ENCODE results near the gene CTNND2. TPM values are rescaled to one million over a fixed set of nuclear protein-coding genes. Genes with fewer than 3 reads are reported as not detected.

CTNND2 gene
- total RNA-seq, 1 donor from 2014 or later = not detected

DNA sequence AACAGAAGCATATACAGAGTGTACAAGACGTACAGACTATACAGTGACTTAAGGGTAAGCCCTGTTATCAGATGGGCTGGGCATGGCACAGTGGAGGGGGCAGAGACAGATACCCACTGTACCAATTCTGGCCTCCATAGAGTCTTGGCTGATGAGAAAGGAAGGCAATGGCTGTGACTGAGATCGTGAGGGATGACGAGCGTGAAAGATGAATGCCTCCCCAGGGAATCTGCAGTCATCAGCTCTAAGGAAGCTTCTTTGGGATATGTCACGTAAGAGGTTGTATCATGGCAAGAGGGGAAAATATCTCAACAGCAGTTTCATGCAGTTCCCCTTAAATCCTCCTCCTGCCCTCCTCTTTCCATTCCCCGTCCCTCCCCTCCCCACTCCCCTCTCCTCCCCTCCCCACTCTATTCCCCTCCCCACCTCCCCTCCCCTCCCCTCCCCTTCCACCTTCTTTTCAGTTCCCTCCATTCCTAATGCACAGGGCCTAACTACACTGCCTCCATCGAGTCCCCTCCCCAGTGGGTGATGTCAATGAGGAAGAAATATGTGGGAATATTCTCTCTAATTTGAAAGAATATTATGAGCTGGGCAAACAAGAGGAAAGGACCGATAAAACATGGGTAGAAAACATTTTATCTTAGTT lies 916.8 kb downstream of the CTNND2 start:
- no peaks in the 10 kb centered on the region for H3K27me3 Mint-ChIP-seq (ENCODE audit: low read depth)
- no peaks in the 10 kb centered on the region for H3K36me3 Mint-ChIP-seq (ENCODE audit: low read depth)
- DNase-seq (ENCODE audit: low spot score) = no peak
- H3K4me3 Mint-ChIP-seq (ENCODE audit: low read depth) = no peak overlapping the region
- intact Hi-C loops (cut with micrococcal nuclease) = no loop called here
- no peak overlapping the region for H3K27ac Mint-ChIP-seq
- no peaks in the 10 kb centered on the region for H3K9me3 Mint-ChIP-seq
- H3K4me1 Mint-ChIP-seq (ENCODE audit: low read depth) = peaks cover 6% of the 10 kb centered on the region

DNA sequence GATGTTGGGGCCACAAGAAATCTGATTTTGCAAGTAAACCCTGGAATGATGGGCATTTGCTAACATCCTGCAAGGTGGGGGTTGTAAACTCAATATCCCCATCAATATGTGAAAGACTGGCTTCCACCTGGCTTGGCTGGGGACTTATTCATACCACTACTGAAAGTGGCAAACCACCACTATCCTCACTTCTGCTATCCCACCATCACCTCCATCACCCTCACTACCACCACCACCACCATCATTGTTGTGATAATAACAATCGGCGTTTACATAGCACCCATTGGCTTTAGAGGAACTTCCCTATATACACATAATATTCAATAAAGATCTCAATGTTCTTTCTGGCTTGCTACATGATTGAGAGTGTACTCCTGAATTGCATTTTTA lies 918.5 kb downstream of the CTNND2 start:
- no peaks in the 10 kb centered on the region for H3K9me3 Mint-ChIP-seq
- intact Hi-C loops (cut with micrococcal nuclease) = no loop called here
- H3K4me3 Mint-ChIP-seq (ENCODE audit: low read depth) = no peak overlapping the region
- peaks cover 6% of the 10 kb centered on the region for H3K4me1 Mint-ChIP-seq (ENCODE audit: low read depth)
- H3K27ac Mint-ChIP-seq = no peak overlapping the region
- no peaks in the 10 kb centered on the region for H3K27me3 Mint-ChIP-seq (ENCODE audit: low read depth)
- H3K36me3 Mint-ChIP-seq (ENCODE audit: low read depth) = no peaks in the 10 kb centered on the region
- no peak for DNase-seq (ENCODE audit: low spot score)

DNA sequence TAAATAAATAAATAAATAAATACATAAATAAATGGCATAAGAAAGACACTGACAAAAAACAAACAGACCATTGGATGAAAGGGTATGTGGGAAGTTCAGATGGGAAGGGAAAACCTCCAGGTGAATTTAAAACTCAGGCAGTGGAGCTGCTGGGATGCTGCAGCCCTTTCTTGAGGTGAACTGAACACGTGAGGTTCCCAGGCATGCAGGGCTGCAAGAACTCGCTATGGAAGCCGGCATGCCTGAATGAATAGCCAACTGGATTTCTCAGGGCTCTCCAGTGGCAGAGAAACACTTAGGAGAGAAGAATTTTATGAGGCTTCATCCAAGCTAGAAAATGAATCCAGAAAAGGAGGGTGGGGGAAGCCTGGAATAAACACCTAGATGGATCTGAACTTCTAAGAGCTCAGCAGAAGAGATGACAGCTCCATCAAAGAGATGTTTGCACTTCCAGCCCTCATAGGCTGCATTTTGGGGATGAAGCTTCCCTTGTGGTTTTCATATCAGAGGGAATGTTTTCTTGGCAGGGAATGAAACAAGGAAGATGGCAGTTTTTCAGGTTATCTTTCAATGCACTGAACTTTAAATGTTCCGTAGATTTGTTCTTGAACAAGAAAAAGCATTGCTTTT lies 919.0 kb downstream of the CTNND2 start:
- intact Hi-C loops (cut with micrococcal nuclease) = no loop called here
- Mint-ChIP-seq H3K4me3 (ENCODE audit: low read depth) (no peak overlapping the region), H3K9me3 (no peaks in the 10 kb centered on the region), H3K27ac (no peak overlapping the region), H3K27me3 (ENCODE audit: low read depth) (no peaks in the 10 kb centered on the region), H3K36me3 (ENCODE audit: low read depth) (no peaks in the 10 kb centered on the region), H3K4me1 (ENCODE audit: low read depth) (peaks cover 6% of the 10 kb centered on the region)
- DNase-seq (ENCODE audit: low spot score) = no peak

DNA sequence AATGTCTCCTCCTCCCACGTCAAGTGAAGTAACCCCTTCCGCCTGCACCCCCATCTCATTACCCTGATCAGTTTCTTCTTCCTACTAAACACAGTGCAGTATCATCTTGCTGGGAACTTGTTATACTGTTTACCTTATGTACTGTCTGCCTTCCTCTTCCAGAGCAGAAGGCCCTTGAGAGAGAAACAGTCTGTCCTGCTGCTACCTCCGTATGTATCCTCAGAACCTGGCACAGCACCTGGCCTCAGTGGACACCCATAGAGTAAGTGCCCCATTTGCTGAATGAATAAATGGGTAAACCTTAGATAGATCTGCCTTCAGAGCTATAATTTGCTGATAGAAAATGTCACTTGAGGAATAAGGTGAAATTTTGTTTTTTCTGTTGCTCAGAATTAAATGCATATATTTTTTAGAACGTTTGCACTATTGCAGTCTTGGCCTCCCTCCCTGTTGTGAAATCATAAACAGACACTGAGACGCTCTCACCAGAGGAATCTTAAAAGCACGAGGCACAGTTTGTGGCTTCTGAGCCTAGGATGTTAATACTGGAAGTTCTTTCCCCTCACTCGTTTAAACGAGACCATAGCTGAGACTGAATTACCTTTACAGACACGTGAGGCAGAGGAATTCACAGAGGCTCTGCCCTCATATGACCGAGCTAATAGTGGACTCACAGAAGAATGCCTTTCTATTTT lies 920.1 kb downstream of the CTNND2 start:
- H3K36me3 Mint-ChIP-seq (ENCODE audit: low read depth) = no peaks in the 10 kb centered on the region
- no peak overlapping the region for H3K27ac Mint-ChIP-seq
- H3K9me3 Mint-ChIP-seq = no peaks in the 10 kb centered on the region
- H3K27me3 Mint-ChIP-seq (ENCODE audit: low read depth) = no peaks in the 10 kb centered on the region
- no peak for DNase-seq (ENCODE audit: low spot score)
- H3K4me3 Mint-ChIP-seq (ENCODE audit: low read depth) = no peak overlapping the region
- peaks cover 6% of the 10 kb centered on the region for H3K4me1 Mint-ChIP-seq (ENCODE audit: low read depth)
- intact Hi-C loops (cut with micrococcal nuclease) = no loop called here

DNA sequence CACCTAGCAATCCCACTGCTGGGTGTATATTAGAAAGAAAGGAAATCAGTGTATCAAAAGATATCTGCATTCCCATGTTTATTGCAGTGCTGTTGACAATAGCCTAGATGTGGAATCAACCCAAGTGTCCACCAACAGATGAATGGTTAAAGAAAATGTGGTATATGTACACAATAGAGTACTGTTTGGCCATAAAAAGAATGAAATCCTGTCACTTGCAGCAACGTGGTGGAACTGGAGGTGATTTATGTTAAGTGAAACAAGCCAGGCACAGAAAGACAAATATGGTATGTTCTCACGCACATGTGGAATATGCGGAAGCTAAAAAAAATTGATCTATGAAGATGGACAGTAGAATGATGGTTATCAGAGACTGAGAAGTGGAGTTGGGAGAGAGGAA lies 921.6 kb downstream of the CTNND2 start:
- intact Hi-C loops (cut with micrococcal nuclease) = no loop called here
- no peak for DNase-seq (ENCODE audit: low spot score)
- no peak overlapping the region for H3K27ac Mint-ChIP-seq
- no peak overlapping the region for H3K4me3 Mint-ChIP-seq (ENCODE audit: low read depth)
- no peaks in the 10 kb centered on the region for H3K9me3 Mint-ChIP-seq
- no peaks in the 10 kb centered on the region for H3K27me3 Mint-ChIP-seq (ENCODE audit: low read depth)
- H3K36me3 Mint-ChIP-seq (ENCODE audit: low read depth) = no peaks in the 10 kb centered on the region
- no peaks in the 10 kb centered on the region for H3K4me1 Mint-ChIP-seq (ENCODE audit: low read depth)

DNA sequence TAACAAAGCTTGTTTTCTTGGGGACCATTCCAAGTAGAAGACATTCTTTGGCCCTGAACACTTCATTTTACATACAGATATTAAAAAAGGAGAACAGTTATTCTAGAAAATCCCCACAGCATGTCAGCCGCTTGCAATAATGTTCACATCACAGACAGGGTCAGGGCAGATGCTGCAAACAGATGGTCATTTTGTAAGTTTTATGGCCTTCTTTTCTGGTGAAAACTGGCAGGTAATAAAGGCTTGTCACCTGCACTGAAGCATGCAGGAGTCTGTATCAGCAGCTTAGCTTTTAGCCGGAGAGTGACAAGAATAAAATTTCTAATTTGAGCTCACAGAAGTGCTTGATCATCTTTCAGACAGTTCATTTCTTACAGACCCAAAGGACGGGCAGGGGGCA lies 922.3 kb downstream of the CTNND2 start:
- DNase-seq (ENCODE audit: low spot score) = no peak
- Mint-ChIP-seq H3K36me3 (ENCODE audit: low read depth) (no peaks in the 10 kb centered on the region), H3K4me1 (ENCODE audit: low read depth) (no peaks in the 10 kb centered on the region), H3K27me3 (ENCODE audit: low read depth) (no peaks in the 10 kb centered on the region), H3K4me3 (ENCODE audit: low read depth) (no peak overlapping the region), H3K9me3 (no peaks in the 10 kb centered on the region), H3K27ac (no peak overlapping the region)
- intact Hi-C loops (cut with micrococcal nuclease) = no loop called here

DNA sequence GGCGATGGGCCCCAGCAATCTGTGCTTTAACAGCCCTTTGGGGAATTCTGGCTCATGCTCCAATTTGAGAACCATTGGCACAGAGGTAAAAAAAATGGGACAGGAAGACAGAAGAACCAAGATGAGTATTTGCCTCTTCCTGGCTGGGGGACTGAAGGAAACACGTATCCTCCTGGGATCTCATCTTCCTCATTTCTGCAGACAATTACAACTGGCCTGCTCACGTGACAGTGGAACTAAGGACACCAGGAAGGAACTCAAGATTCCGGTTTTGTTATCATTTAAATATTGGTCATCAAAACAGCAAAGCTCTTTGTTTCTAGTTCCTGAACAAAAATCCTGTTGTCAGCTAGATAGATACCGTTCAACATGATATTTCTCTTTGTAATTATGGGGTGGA lies 927.2 kb downstream of the CTNND2 start:
- H3K4me3 Mint-ChIP-seq (ENCODE audit: low read depth) = no peak overlapping the region
- no peaks in the 10 kb centered on the region for H3K4me1 Mint-ChIP-seq (ENCODE audit: low read depth)
- H3K9me3 Mint-ChIP-seq = no peaks in the 10 kb centered on the region
- no peak for DNase-seq (ENCODE audit: low spot score)
- no peaks in the 10 kb centered on the region for H3K27me3 Mint-ChIP-seq (ENCODE audit: low read depth)
- H3K27ac Mint-ChIP-seq = no peak overlapping the region
- intact Hi-C loops (cut with micrococcal nuclease) = no loop called here
- no peaks in the 10 kb centered on the region for H3K36me3 Mint-ChIP-seq (ENCODE audit: low read depth)

DNA sequence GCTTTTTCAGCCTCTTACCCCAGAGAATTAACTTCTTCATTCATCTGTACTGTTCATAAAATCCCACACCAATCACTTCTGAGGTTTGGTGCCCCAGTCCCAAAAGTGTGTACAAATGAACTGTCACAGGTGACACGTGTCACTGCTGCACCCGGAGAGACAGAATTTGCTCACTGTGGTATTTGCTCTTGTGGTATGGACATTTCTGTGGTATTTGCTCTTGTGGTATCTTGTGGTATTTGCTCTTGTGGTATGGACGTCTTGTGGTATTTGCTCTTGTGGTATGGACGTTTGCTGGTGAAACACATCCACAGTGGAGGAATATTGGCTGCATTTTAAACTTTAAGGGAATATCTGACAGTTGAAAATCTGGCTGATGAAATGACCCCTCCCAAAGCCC lies 928.3 kb downstream of the CTNND2 start:
- Mint-ChIP-seq H3K4me1 (ENCODE audit: low read depth) (no peaks in the 10 kb centered on the region), H3K4me3 (ENCODE audit: low read depth) (no peak overlapping the region), H3K36me3 (ENCODE audit: low read depth) (no peaks in the 10 kb centered on the region), H3K27me3 (ENCODE audit: low read depth) (no peaks in the 10 kb centered on the region), H3K9me3 (no peaks in the 10 kb centered on the region), H3K27ac (no peak overlapping the region)
- DNase-seq (ENCODE audit: low spot score) = no peak
- intact Hi-C loops (cut with micrococcal nuclease) = no loop called here

DNA sequence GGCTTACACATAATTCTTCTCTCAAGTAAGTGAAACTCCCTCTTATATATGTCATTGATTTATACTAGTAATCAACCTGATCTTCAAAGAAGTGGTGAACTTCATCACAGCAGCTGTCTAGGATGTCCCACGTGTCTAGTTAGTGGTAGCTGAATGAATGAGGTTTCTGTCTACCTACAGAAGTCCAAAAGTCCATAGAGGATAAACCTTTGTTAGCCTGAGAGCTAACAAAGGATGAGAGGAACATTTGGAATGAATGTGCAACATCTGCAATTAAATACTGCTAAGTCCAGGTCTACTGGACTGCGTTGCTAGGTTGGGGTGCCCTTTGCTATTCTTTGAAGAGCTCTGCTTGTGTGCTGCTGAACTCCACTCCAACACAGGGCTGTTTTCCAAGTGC lies 929.4 kb downstream of the CTNND2 start:
- intact Hi-C loops (cut with micrococcal nuclease) = no loop called here
- Mint-ChIP-seq H3K27ac (no peak overlapping the region), H3K4me3 (ENCODE audit: low read depth) (no peak overlapping the region), H3K9me3 (no peaks in the 10 kb centered on the region), H3K4me1 (ENCODE audit: low read depth) (no peaks in the 10 kb centered on the region), H3K27me3 (ENCODE audit: low read depth) (no peaks in the 10 kb centered on the region), H3K36me3 (ENCODE audit: low read depth) (no peaks in the 10 kb centered on the region)
- no peak for DNase-seq (ENCODE audit: low spot score)

DNA sequence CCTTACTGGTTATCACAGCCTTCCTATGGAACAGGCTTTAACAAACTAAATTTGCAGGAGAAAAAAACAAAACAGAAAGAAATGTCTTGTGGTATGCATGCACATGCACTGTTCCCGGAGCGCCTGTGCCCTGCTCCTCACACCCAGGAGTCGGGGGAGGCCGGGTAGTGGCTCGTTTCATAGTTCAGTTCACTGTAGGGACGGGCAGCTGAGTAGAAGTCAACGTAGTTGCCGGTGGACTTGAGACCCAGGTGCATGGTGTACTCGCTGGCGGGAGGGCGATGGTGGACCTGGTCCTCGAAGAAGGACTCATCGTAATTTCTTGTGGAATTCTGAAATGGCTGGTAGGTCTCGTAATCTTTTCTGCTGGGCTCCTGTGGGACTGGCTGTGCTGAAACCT lies 930.9 kb downstream of the CTNND2 start:
- Mint-ChIP-seq H3K27ac (no peak overlapping the region), H3K27me3 (ENCODE audit: low read depth) (no peaks in the 10 kb centered on the region)

DNA sequence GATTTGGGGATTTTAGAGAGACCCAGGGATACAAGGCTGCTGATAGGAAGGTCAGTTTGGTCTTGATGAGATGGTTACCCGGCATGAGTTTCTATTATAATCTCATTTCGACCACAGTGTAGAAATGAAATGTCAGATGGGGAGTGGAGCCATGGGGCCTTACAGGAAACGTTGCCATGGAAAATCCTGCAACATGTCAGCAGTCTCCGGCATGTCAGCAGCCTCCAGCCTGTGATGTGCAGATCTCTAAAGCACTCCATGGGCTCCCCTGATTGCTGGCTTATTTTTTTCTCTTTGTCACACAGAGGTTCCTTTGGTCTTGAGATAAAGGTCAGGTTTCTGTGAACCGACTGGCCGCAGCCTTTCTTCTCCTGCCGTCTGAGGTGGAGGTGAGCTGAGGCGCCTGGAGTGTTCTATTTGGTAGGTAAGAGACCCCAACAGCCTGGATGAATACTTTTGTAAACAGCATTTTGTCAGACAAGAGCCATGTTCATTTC lies 934.5 kb downstream of the CTNND2 start:
- Mint-ChIP-seq H3K4me1 (ENCODE audit: low read depth) (no peaks in the 10 kb centered on the region), H3K4me3 (ENCODE audit: low read depth) (no peak overlapping the region), H3K27me3 (ENCODE audit: low read depth) (no peaks in the 10 kb centered on the region), H3K27ac (no peak overlapping the region), H3K9me3 (no peaks in the 10 kb centered on the region), H3K36me3 (ENCODE audit: low read depth) (no peaks in the 10 kb centered on the region)
- intact Hi-C loops (cut with micrococcal nuclease) = no loop called here
- DNase-seq (ENCODE audit: low spot score) = no peak

More for the DNA sequence above, 930.9 kb downstream of the CTNND2 start:
- Mint-ChIP-seq H3K36me3 (ENCODE audit: low read depth) (no peaks in the 10 kb centered on the region), H3K4me1 (ENCODE audit: low read depth) (no peaks in the 10 kb centered on the region), H3K4me3 (ENCODE audit: low read depth) (no peak overlapping the region), H3K9me3 (no peaks in the 10 kb centered on the region)
- intact Hi-C loops (cut with micrococcal nuclease) = no loop called here
- no peak for DNase-seq (ENCODE audit: low spot score)

DNA sequence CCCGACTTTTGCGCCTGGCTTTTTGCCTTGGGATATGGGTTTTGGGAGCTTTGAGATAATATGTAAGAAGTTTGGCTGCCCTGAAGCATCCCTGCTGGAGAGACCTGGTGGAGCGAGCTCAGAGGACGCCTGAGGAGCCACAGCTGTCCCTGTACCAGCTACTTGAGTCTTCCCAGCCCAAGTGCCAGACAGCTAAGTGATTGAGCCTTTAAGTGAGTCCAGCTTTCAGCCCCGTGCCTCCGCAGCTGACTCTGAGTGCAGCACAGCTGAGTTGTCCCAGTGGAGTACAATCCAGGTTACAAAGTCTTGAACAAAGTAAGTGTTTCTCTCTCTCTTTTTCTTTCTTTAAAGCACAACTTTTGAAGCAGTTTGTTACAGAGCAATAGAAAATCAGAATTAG lies 939.4 kb downstream of the CTNND2 start:
- H3K4me3 Mint-ChIP-seq (ENCODE audit: low read depth) = no peak overlapping the region
- H3K4me1 Mint-ChIP-seq (ENCODE audit: low read depth) = no peaks in the 10 kb centered on the region
- intact Hi-C loops (cut with micrococcal nuclease) = no loop called here
- no peaks in the 10 kb centered on the region for H3K27me3 Mint-ChIP-seq (ENCODE audit: low read depth)
- H3K36me3 Mint-ChIP-seq (ENCODE audit: low read depth) = no peaks in the 10 kb centered on the region
- H3K9me3 Mint-ChIP-seq = peaks cover 3% of the 10 kb centered on the region
- no peak for DNase-seq (ENCODE audit: low spot score)
- no peak overlapping the region for H3K27ac Mint-ChIP-seq

DNA sequence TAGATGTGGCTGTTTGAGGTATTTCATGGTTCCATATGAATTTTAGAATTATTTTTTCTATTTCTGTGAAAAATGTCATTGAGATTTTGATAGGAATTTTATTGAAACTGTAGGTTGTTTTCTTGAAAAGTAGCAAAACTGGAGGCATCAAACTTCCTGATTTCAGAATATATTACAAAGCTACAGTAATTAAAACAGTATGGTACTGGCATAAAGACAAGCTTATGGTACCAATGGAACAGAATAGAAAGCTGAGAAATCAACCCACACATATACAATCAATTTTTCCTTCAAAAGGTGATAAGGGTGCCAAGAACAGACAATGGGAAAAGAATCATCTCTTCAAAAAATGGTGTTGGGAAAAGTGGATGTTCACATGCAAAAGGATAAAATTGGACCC lies 945.5 kb downstream of the CTNND2 start:
- no peak for DNase-seq (ENCODE audit: low spot score)
- no peak overlapping the region for H3K4me3 Mint-ChIP-seq (ENCODE audit: low read depth)
- H3K27ac Mint-ChIP-seq = no peak overlapping the region
- H3K4me1 Mint-ChIP-seq (ENCODE audit: low read depth) = no peaks in the 10 kb centered on the region
- H3K9me3 Mint-ChIP-seq = peaks cover 15% of the 10 kb centered on the region
- intact Hi-C loops (cut with micrococcal nuclease) = no loop called here
- H3K27me3 Mint-ChIP-seq (ENCODE audit: low read depth) = no peaks in the 10 kb centered on the region
- no peaks in the 10 kb centered on the region for H3K36me3 Mint-ChIP-seq (ENCODE audit: low read depth)

Data from activated T-helper 2 cell treated with anti-CD3 and anti-CD28 coated beads, Interferon-gamma antibody, Interleukin-2, Interleukin-4, amounts not matched to agents 10 μg/mL and 5 μg/mL and 100 μg/mL, durations not matched to agents 14 hours and 24 hours and 36 hours (primary cell).